ENCODE results near the gene AMY2A. TPM values are rescaled to one million over a fixed set of nuclear protein-coding genes. Genes with fewer than 3 reads are reported as not detected.
"Not testable (repeated sequence)": the region's sequence is repeated elsewhere in the genome, so short reads cannot be mapped to it uniquely, and the experiment has no call there.

AMY2A gene
- total RNA-seq, 1 experiment from 2014 or later, result not detected

GRCh38 chr1:103582464-103582863, 34.8 kb upstream of the AMY2A start:
- Mint-ChIP-seq H3K27ac (ENCODE audit: low read depth, unreplicated experiment) (no peak overlapping the region), H3K27me3 (ENCODE audit: insufficient read depth, unreplicated experiment) (no peaks in the 10 kb centered on the region), H3K4me1 (ENCODE audit: insufficient read depth, unreplicated experiment) (no peaks in the 10 kb centered on the region), H3K4me3 (ENCODE audit: unreplicated experiment) (no peak overlapping the region), H3K9me3 (ENCODE audit: unreplicated experiment) (no peaks in the 10 kb centered on the region), H3K36me3 (ENCODE audit: insufficient read depth, unreplicated experiment) (no peaks in the 10 kb centered on the region)
- no peak for DNase-seq (ENCODE audit: unreplicated experiment)
- intact Hi-C loops (cut with micrococcal nuclease), result no loop called here
- CTCF ChIA-PET, result no interaction called here
- BruUV-seq (replicated peaks), result no TSS peak
- POLR2A ChIA-PET, result no interaction called here
- TF ChIP-seq CTCF (IDR thresholded peaks at IDR 0.05; ENCODE audit: unreplicated experiment), result no peak

GRCh38 chr1:103583887-103584286, 33.3 kb upstream of the AMY2A start:
- Mint-ChIP-seq H3K4me3 (ENCODE audit: unreplicated experiment) (no peak overlapping the region), H3K4me1 (ENCODE audit: insufficient read depth, unreplicated experiment) (no peaks in the 10 kb centered on the region), H3K36me3 (ENCODE audit: insufficient read depth, unreplicated experiment) (no peaks in the 10 kb centered on the region), H3K27ac (ENCODE audit: low read depth, unreplicated experiment) (no peak overlapping the region), H3K27me3 (ENCODE audit: insufficient read depth, unreplicated experiment) (no peaks in the 10 kb centered on the region), H3K9me3 (ENCODE audit: unreplicated experiment) (peaks cover 5% of the 10 kb centered on the region)
- ChIA-PET CTCF (no interaction called here), POLR2A (no interaction called here)
- BruUV-seq (replicated peaks), result no TSS peak
- TF ChIP-seq CTCF (IDR thresholded peaks at IDR 0.05; ENCODE audit: unreplicated experiment), result no peak
- intact Hi-C loops (cut with micrococcal nuclease), result no loop called here
- DNase-seq (ENCODE audit: unreplicated experiment), result no peak

GRCh38 chr1:103584537-103584936, 32.7 kb upstream of the AMY2A start:
- Mint-ChIP-seq H3K27ac (ENCODE audit: low read depth, unreplicated experiment) (no peak overlapping the region), H3K27me3 (ENCODE audit: insufficient read depth, unreplicated experiment) (no peaks in the 10 kb centered on the region), H3K4me3 (ENCODE audit: unreplicated experiment) (no peak overlapping the region), H3K4me1 (ENCODE audit: insufficient read depth, unreplicated experiment) (no peaks in the 10 kb centered on the region), H3K9me3 (ENCODE audit: unreplicated experiment) (peaks cover 11% of the 10 kb centered on the region), H3K36me3 (ENCODE audit: insufficient read depth, unreplicated experiment) (no peaks in the 10 kb centered on the region)
- BruUV-seq (replicated peaks), result no TSS peak
- ChIA-PET POLR2A (no interaction called here), CTCF (no interaction called here)
- no peak for TF ChIP-seq CTCF (IDR thresholded peaks at IDR 0.05; ENCODE audit: unreplicated experiment)
- DNase-seq (ENCODE audit: unreplicated experiment), result no peak
- intact Hi-C loops (cut with micrococcal nuclease), result no loop called here

- BruUV-seq (replicated peaks); CTCF ChIA-PET; H3K4me3 Mint-ChIP-seq (ENCODE audit: unreplicated experiment): not testable (repeated sequence)
Measured at GRCh38 chr1:103602740-103603139, 14.5 kb upstream of the AMY2A start.

GRCh38 chr1:103616362-103616761, 865 bp upstream of the AMY2A start:
- POLR2A ChIA-PET, result no interaction called here
- Mint-ChIP-seq H3K36me3 (ENCODE audit: insufficient read depth, unreplicated experiment) (no peaks in the 10 kb centered on the region), H3K4me1 (ENCODE audit: insufficient read depth, unreplicated experiment) (no peaks in the 10 kb centered on the region), H3K27ac (ENCODE audit: low read depth, unreplicated experiment) (no peak overlapping the region), H3K4me3 (ENCODE audit: unreplicated experiment) (no peak overlapping the region), H3K27me3 (ENCODE audit: insufficient read depth, unreplicated experiment) (peaks cover 9% of the 10 kb centered on the region), H3K9me3 (ENCODE audit: unreplicated experiment) (no peaks in the 10 kb centered on the region)
- no peak for DNase-seq (ENCODE audit: unreplicated experiment)
- CTCF ChIA-PET, result no interaction called here
- intact Hi-C loops (cut with micrococcal nuclease), result no loop called here
- BruUV-seq (replicated peaks), result no TSS peak
- TF ChIP-seq CTCF (IDR thresholded peaks at IDR 0.05; ENCODE audit: unreplicated experiment), result no peak

More at GRCh38 chr1:103602740-103603139, 14.5 kb upstream of the AMY2A start:
- H3K4me1 Mint-ChIP-seq (ENCODE audit: insufficient read depth, unreplicated experiment); H3K27me3 Mint-ChIP-seq (ENCODE audit: insufficient read depth, unreplicated experiment); intact Hi-C loops (cut with micrococcal nuclease); POLR2A ChIA-PET; H3K27ac Mint-ChIP-seq (ENCODE audit: low read depth, unreplicated experiment); H3K36me3 Mint-ChIP-seq (ENCODE audit: insufficient read depth, unreplicated experiment); H3K9me3 Mint-ChIP-seq (ENCODE audit: unreplicated experiment); DNase-seq (ENCODE audit: unreplicated experiment): not testable (repeated sequence)

- H3K9me3 Mint-ChIP-seq (ENCODE audit: unreplicated experiment); BruUV-seq (replicated peaks); H3K27me3 Mint-ChIP-seq (ENCODE audit: insufficient read depth, unreplicated experiment); H3K4me1 Mint-ChIP-seq (ENCODE audit: insufficient read depth, unreplicated experiment); POLR2A ChIA-PET; H3K36me3 Mint-ChIP-seq (ENCODE audit: insufficient read depth, unreplicated experiment); H3K4me3 Mint-ChIP-seq (ENCODE audit: unreplicated experiment); DNase-seq (ENCODE audit: unreplicated experiment); H3K27ac Mint-ChIP-seq (ENCODE audit: low read depth, unreplicated experiment); intact Hi-C loops (cut with micrococcal nuclease); CTCF ChIA-PET: not testable (repeated sequence)
Measured at GRCh38 chr1:103627436-103627835, 10.2 kb downstream of the AMY2A start.

GRCh38 chr1:103641194-103641593, 24.0 kb downstream of the AMY2A start:
- DNase-seq (ENCODE audit: unreplicated experiment); intact Hi-C loops (cut with micrococcal nuclease): not testable (repeated sequence)

More at GRCh38 chr1:103641194-103641593, 24.0 kb downstream of the AMY2A start:
- CTCF ChIA-PET; POLR2A ChIA-PET; BruUV-seq (replicated peaks); H3K27ac Mint-ChIP-seq (ENCODE audit: low read depth, unreplicated experiment); H3K4me3 Mint-ChIP-seq (ENCODE audit: unreplicated experiment); H3K36me3 Mint-ChIP-seq (ENCODE audit: insufficient read depth, unreplicated experiment); H3K4me1 Mint-ChIP-seq (ENCODE audit: insufficient read depth, unreplicated experiment); H3K9me3 Mint-ChIP-seq (ENCODE audit: unreplicated experiment); H3K27me3 Mint-ChIP-seq (ENCODE audit: insufficient read depth, unreplicated experiment): not testable (repeated sequence)
